HEK293T (cell line): Measurements from ENCODE around the gene RBM10.

ENCODE experiments used
- CTCF ChIA-PET: fragments of 350-600 bp; formaldehyde crosslinking; extraction: SDS; loops from one replicate; lab custom pipeline; 2021; ENCODE audit warnings: antibody characterized with exemption, inconsistent platforms; lab: Yijun Ruan, JAX
- POLR2A ChIA-PET: fragments of 350-600 bp; formaldehyde crosslinking; extraction: SDS; loops from one replicate; lab custom pipeline; 2020; ENCODE audit warnings: antibody characterized with exemption, inconsistent platforms; lab: Yijun Ruan, JAX
- DNase-seq: peaks from one replicate; pipeline ENCODE4 v3.0.0; 2012; ENCODE audit warnings: mixed read lengths; ENCODE audit errors: extremely low spot score
- ARNT ChIP-seq: fragments of 450-650 bp; IDR thresholded peaks from 2 replicates; pipeline ENCODE4 v1.6.1; 2017; ENCODE audit warnings: mild to moderate bottlenecking
- BHLHE40 ChIP-seq: fragments of 450-650 bp; IDR thresholded peaks from 2 replicates; pipeline ENCODE4 v1.6.1; 2016; ENCODE audit warnings: mild to moderate bottlenecking, moderate library complexity, borderline replicate concordance
- CTBP1 ChIP-seq: fragments of 450-650 bp; IDR thresholded peaks from 2 replicates; pipeline ENCODE4 v1.6.1; 2016; ENCODE audit warnings: borderline replicate concordance
- ELF4 ChIP-seq: fragments of 450-650 bp; IDR thresholded peaks from 2 replicates; pipeline ENCODE4 v1.6.1; 2017; ENCODE audit warnings: antibody characterized with exemption
- FOXA1 ChIP-seq: fragments of 450-650 bp; IDR thresholded peaks from 2 replicates; pipeline ENCODE4 v1.6.1; 2016; ENCODE audit warnings: mild to moderate bottlenecking
- FOXK2 ChIP-seq: fragments of 450-650 bp; IDR thresholded peaks from 2 replicates; pipeline ENCODE4 v1.6.1; 2016; ENCODE audit warnings: mild to moderate bottlenecking
- FOXM1 ChIP-seq: fragments of 450-650 bp; IDR thresholded peaks from 2 replicates; pipeline ENCODE4 v1.6.1; 2017; ENCODE audit warnings: mild to moderate bottlenecking, borderline replicate concordance
- HDGF ChIP-seq: fragments of 450-650 bp; IDR thresholded peaks from 2 replicates; pipeline ENCODE4 v1.6.1; 2017; ENCODE audit warnings: antibody characterized with exemption, borderline replicate concordance
- L3MBTL2 ChIP-seq: fragments of 450-650 bp; conservative IDR thresholded peaks from 2 replicates; pipeline ENCODE4 v1.6.1; 2016; ENCODE audit warnings: mild to moderate bottlenecking
- LEF1 ChIP-seq: fragments of 450-650 bp; IDR thresholded peaks from 2 replicates; pipeline ENCODE4 v1.6.1; 2017; ENCODE audit warnings: mild to moderate bottlenecking, borderline replicate concordance
- NFRKB ChIP-seq: fragments of 450-650 bp; IDR thresholded peaks from 2 replicates; pipeline ENCODE4 v1.6.1; 2016; ENCODE audit warnings: mild to moderate bottlenecking, moderate library complexity
- SP1 ChIP-seq: fragments of 450-650 bp; IDR thresholded peaks from 2 replicates; pipeline ENCODE4 v1.6.1; 2017
- SUZ12 ChIP-seq: fragments of 450-650 bp; IDR thresholded peaks from 2 replicates; pipeline ENCODE4 v1.6.1; 2016; ENCODE audit warnings: mild to moderate bottlenecking
- TARDBP ChIP-seq: fragments of 450-650 bp; IDR thresholded peaks from 2 replicates; pipeline ENCODE4 v1.6.1; 2016
- ZNF384 ChIP-seq: fragments of 450-650 bp; IDR thresholded peaks from 2 replicates; pipeline ENCODE4 v1.6.1; 2016
- TF ChIP-seq, protein P1 (sequence below): fragments of 450-650 bp; IDR thresholded peaks from 2 replicates; pipeline ENCODE4 v1.6.1; 2016

Gene RBM10

DNA sequence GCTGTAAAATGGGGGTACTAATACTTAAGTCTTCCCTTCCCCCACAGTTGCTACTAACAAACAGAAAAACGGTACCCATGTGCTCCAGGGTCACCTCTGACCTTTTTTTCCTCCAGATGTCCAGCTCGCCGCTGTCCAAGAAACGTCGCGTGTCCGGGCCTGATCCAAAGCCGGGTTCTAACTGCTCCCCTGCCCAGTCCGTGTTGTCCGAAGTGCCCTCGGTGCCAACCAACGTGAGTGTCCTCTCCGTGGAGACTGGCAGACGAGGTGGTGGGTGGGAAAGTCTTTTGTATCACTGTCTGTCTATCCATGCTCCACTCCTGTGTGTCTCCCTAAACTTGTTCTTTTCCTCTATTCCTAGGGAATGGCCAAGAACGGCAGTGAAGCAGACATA is 53.7 kb downstream of the RBM10 start:
- ChIA-PET CTCF (no interaction called here), POLR2A (interaction anchor here (0.6 kb wide), 1 partner anchor 172 kb away, joined by 3 read pairs; no protein-coding TSS in a partner anchor)
- TF ChIP-seq TARDBP (no peak), BHLHE40 (no peak), LEF1 (no peak), FOXA1 (no peak), L3MBTL2 (no peak), SP1 (no peak), ARNT (no peak), ELF4 (no peak), SUZ12 (no peak)
- TF ChIP-seq, protein P1, sequence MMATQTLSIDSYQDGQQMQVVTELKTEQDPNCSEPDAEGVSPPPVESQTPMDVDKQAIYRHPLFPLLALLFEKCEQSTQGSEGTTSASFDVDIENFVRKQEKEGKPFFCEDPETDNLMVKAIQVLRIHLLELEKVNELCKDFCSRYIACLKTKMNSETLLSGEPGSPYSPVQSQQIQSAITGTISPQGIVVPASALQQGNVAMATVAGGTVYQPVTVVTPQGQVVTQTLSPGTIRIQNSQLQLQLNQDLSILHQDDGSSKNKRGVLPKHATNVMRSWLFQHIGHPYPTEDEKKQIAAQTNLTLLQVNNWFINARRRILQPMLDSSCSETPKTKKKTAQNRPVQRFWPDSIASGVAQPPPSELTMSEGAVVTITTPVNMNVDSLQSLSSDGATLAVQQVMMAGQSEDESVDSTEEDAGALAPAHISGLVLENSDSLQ = no peak
- no peak for DNase-seq

DNA sequence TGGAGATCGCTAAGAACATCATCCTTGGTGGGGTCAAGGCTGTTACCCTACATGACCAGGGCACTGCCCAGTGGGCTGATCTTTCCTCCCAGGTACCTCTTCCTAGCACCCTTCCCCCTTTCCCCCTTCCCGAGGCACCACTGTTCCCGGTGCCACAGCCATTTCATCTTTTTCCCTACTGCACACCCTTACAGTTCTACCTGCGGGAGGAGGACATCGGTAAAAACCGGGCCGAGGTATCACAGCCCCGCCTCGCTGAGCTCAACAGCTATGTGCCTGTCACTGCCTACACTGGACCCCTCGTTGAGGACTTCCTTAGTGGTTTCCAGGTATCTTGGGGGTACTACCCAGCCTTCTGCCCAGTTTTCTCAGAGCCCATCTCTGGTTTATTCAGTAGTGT is 54.3 kb downstream of the RBM10 start:
- POLR2A ChIA-PET = no interaction called here
- DNase-seq = no peak
- CTCF ChIA-PET = no interaction called here
- TF ChIP-seq CTBP1 = no peak

DNA sequence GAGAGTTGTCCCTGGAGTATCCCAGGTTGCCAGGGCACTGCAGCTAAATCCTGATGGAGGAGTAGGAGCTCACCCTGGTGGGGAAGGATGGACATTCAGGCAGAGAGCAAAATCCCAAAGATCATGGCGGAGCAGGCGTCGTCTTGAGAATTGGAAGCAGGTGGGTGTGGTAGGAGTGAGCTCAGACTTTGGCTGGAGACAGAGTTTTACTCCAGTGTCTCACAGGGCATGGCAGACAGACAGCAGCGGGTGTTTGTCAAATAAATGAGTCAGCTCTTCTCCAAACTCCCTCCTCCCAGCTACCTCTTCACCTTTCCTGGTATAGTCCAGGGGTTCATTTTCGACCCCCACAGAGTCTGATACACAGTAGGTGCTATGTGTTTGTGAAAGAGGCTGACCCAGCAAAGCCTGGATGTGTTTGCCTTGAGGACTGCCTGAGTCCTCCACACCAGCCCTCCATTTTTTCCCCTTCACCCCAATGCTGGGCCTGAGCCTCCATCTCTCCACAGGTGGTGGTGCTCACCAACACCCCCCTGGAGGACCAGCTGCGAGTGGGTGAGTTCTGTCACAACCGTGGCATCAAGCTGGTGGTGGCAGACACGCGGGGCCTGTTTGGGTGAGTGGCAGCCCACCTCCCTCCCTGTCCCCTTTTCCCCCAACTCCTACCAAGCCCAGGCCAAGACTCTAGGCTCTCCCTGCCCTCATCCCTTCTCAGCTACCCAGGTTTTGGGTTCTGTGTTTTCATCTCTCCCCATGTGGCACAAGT is 55.5 kb downstream of the RBM10 start:
- POLR2A ChIA-PET = no interaction called here
- DNase-seq = no peak
- TF ChIP-seq LEF1 (no peak), FOXK2 (no peak), BHLHE40 (no peak), HDGF (no peak), SUZ12 (no peak), TARDBP (no peak), SP1 (no peak), ZNF384 (no peak), FOXM1 (no peak)
- CTCF ChIA-PET = no interaction called here

GRCh38 chrX:47201345-47201944 is 56.4 kb downstream of the RBM10 start:
- CTCF ChIA-PET = no interaction called here
- TF ChIP-seq SUZ12 = no peak
- TF ChIP-seq, protein P1 = no peak
- TF ChIP-seq NFRKB = no peak
- no peak for TF ChIP-seq FOXA1
- no peak for TF ChIP-seq LEF1
- no peak for TF ChIP-seq CTBP1
- no peak for TF ChIP-seq SP1
- no peak for TF ChIP-seq ZNF384
- TF ChIP-seq BHLHE40 = no peak
- TF ChIP-seq FOXK2 = no peak
- TF ChIP-seq ELF4 = no peak
- TF ChIP-seq FOXM1 = no peak
- TF ChIP-seq HDGF = no peak
- no peak for TF ChIP-seq ARNT
- TF ChIP-seq TARDBP = no peak
- no peak for TF ChIP-seq L3MBTL2
- POLR2A ChIA-PET = interaction anchor here (0.7 to 0.8 kb wide), 2 partner anchors 14 to 16 kb away, joined by 3 read pairs; no protein-coding TSS in a partner anchor

DNA sequence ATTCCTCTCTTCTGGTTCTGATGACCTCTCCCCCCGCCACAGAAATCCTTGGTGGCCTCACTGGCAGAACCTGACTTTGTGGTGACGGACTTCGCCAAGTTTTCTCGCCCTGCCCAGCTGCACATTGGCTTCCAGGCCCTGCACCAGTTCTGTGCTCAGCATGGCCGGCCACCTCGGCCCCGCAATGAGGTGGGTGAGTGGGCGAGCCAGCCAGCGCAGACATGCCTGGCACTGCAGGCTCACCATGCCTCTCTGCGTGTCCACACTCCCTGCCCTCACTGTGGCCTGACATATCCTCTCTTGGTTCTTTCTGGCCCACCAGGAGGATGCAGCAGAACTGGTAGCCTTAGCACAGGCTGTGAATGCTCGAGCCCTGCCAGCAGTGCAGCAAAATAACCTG is 57.3 kb downstream of the RBM10 start:
- ChIA-PET POLR2A (interaction anchor here (0.7 kb wide), 1 partner anchor 16 kb away, joined by 3 read pairs; no protein-coding TSS in a partner anchor), CTCF (no interaction called here)
- TF ChIP-seq HDGF (no peak), ZNF384 (no peak), FOXM1 (no peak), FOXK2 (no peak)
- DNase-seq = no peak

More at GRCh38 chrX:47201345-47201944, 56.4 kb downstream of the RBM10 start:
- no peak for DNase-seq

DNA sequence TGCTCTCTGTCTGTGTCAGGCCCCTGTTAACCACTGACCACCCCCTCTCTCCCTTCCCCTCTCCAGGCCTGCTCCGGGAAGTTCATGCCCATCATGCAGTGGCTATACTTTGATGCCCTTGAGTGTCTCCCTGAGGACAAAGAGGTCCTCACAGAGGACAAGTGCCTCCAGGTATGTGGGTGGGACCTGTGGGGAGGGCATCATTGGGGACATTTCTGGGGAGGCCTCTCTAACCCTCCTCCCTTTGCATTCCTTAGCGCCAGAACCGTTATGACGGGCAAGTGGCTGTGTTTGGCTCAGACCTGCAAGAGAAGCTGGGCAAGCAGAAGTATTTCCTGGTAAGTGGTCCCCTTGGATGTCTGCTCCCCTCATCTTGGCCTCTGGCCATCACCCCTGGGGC is 57.9 kb downstream of the RBM10 start:
- CTCF ChIA-PET = no interaction called here
- POLR2A ChIA-PET = interaction anchor here (1.1 kb wide), 1 partner anchor 15 kb away, joined by 3 read pairs; no protein-coding TSS in a partner anchor

DNA sequence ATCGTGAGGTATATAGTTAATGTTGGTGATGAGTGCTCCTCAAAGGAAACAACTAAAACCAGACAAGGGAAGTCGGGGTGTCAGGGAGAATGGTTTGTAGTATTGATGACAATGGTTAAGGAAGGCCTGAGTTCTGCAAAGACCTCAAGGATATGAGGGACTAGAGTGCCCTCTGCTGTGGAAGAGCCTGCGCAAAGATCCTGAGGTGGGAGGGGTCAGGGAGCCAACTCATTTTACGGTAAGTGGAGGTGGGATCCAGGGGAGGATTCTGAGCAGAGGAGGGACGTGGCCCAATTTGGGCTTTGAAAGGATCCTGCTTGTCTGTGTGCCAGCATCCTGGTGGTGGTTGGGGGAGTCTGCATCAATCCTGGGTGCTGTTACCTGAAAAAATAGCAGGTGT is 59.9 kb downstream of the RBM10 start:
- CTCF ChIA-PET = interaction anchor here (0.6 kb wide), 1 partner anchor 179 kb away, joined by 3 read pairs; no protein-coding TSS in a partner anchor
- POLR2A ChIA-PET = interaction anchor here (2.7 kb wide), 1 partner anchor 13 kb away, joined by 8 read pairs; no protein-coding TSS in a partner anchor

More for the DNA sequence above, 57.9 kb downstream of the RBM10 start:
- no peak for TF ChIP-seq ELF4
- TF ChIP-seq L3MBTL2 = no peak
- no peak for TF ChIP-seq FOXA1
- no peak for TF ChIP-seq ZNF384
- no peak for TF ChIP-seq FOXK2
- no peak for DNase-seq

More for the DNA sequence above, 59.9 kb downstream of the RBM10 start:
- DNase-seq = no peak
- no peak for TF ChIP-seq NFRKB
